ENCODE data around the gene SOX30.

The SOX30 gene

DNA sequence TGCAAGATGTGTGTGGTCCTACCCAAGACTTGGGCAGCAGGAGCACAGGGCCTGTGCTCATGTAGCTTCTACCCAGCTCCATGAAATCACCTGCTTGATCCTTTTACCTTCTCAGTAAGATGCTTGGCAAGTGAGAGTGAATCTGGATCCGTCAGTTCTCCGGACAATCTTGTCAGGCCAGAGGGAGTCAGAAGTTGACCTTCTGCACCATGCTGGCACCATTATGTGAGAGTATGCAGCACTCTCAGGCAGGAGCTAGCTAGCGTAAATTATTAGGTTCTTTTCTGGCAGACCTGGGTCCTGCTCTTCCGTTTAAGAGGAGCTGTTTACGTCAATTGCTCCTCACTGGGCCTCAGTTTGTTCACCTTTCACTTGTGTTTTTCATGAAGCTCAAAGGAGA, 39.7 kb downstream of the SOX30 start:
- no peak overlapping the region for H3K4me3 ChIP-seq (ENCODE audit: low read depth, low read length)
- TF ChIP-seq, protein P1, sequence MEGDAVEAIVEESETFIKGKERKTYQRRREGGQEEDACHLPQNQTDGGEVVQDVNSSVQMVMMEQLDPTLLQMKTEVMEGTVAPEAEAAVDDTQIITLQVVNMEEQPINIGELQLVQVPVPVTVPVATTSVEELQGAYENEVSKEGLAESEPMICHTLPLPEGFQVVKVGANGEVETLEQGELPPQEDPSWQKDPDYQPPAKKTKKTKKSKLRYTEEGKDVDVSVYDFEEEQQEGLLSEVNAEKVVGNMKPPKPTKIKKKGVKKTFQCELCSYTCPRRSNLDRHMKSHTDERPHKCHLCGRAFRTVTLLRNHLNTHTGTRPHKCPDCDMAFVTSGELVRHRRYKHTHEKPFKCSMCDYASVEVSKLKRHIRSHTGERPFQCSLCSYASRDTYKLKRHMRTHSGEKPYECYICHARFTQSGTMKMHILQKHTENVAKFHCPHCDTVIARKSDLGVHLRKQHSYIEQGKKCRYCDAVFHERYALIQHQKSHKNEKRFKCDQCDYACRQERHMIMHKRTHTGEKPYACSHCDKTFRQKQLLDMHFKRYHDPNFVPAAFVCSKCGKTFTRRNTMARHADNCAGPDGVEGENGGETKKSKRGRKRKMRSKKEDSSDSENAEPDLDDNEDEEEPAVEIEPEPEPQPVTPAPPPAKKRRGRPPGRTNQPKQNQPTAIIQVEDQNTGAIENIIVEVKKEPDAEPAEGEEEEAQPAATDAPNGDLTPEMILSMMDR (IDR thresholded peaks at IDR 0.05; ENCODE audit: low read depth, low read length): no peak

GRCh38 chr5:157611571-157612476, 40.4 kb downstream of the SOX30 start:
- TF ChIP-seq, protein P1 (IDR thresholded peaks at IDR 0.05; ENCODE audit: low read depth, low read length): no peak

DNA sequence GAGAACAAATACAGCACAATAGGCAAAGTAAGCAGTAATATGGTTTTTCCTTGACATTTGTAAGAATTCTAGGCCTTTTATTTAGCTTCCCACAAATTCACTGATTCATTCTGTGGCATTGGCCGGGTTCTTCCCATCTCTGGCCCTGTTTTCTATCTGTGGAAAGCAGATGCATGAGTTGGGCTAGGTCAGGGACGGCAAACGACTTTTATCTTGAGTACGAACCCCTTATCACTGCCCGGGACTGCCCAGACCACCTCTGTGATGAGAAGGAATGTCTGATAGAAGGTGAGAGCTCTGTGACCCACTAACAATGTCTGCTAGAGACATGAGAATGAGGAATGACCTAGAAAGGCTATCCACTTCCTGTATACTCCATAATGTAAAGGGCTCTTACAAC, 41.2 kb downstream of the SOX30 start:
- no peak overlapping the region for H3K4me3 ChIP-seq (ENCODE audit: low read depth, low read length)
- TF ChIP-seq, protein P1 (IDR thresholded peaks at IDR 0.05; ENCODE audit: low read depth, low read length): no peak

More at GRCh38 chr5:157611571-157612476, 40.4 kb downstream of the SOX30 start:
- H3K4me3 ChIP-seq (ENCODE audit: low read depth, low read length): no peak overlapping the region

GRCh38 chr5:157608972-157609565, 43.2 kb downstream of the SOX30 start:
- TF ChIP-seq, protein P1 (IDR thresholded peaks at IDR 0.05; ENCODE audit: low read depth, low read length): no peak
- no peak overlapping the region for H3K4me3 ChIP-seq (ENCODE audit: low read depth, low read length)

- TF ChIP-seq, protein P1 (IDR thresholded peaks at IDR 0.05; ENCODE audit: low read depth, low read length): no peak
- no peak overlapping the region for H3K4me3 ChIP-seq (ENCODE audit: low read depth, low read length)
Measured at GRCh38 chr5:157607371-157608161, 44.7 kb downstream of the SOX30 start.

GRCh38 chr5:157606046-157606445, 46.2 kb downstream of the SOX30 start:
- no peak overlapping the region for H3K4me3 ChIP-seq (ENCODE audit: low read depth, low read length)
- TF ChIP-seq, protein P1 (IDR thresholded peaks at IDR 0.05; ENCODE audit: low read depth, low read length): no peak
